Right atrium auricular region (tissue), 2 donors: ENCODE data around the gene ITGB6. TPM values are rescaled to one million over a fixed set of nuclear protein-coding genes. Genes with fewer than 3 reads are reported as not detected.

Source experiments
- DNase-seq: peaks from one replicate; pipeline ENCODE4 v3.0.0-alpha.2; 2019; ENCODE audit warnings: low spot score
- H3K27ac ChIP-seq, 2 donors: fragments of 200-600 bp; sonication (generic); 1 replicate in 1 of 2; 2 replicates in 1 of 2; pipeline ENCODE4 v1.5.1; 2016 to 2019
- H3K27me3 ChIP-seq, 2 donors: fragments of 200-600 bp; sonication (generic); one replicate each; pipeline versions ENCODE4 v1.5.1 to v1.6.0; 2017 to 2019
- H3K36me3 ChIP-seq: fragments of 200-600 bp; sonication (generic); one replicate; pipeline ENCODE4 v1.5.1; 2016
- H3K4me1 ChIP-seq, 2 donors: fragments of 200-600 bp; sonication (generic); one replicate each; pipeline versions ENCODE4 v1.5.1 to v1.6.0; 2017 to 2019
- H3K4me3 ChIP-seq, 2 donors: fragments of 200-600 bp; sonication (generic); 1 replicate in 1 of 2; 2 replicates in 1 of 2; pipeline ENCODE4 v1.5.1; 2017 to 2019; ENCODE audit warnings: mild to moderate bottlenecking in 1 of 2, moderate library complexity in 1 of 2
- H3K9me3 ChIP-seq, 2 donors: fragments of 200-600 bp; sonication (generic); one replicate each; pipeline ENCODE4 v1.5.1; 2019
- CTCF ChIP-seq, 2 donors: fragments of 200-600 bp; sonication (generic); IDR thresholded peaks; one replicate each; pipeline ENCODE4 v1.5.1; 2019; ENCODE audit warnings: antibody characterized with exemption in 2 of 2
- total RNA-seq, 2 donors: library from RNA; depleted of rRNA; stranded (reverse); fragments of >200 nt; gene quantifications; one replicate each; pipeline ENCODE4 v1.1.0, GENCODE V29; 2016

Gene ITGB6
- total RNA-seq, 2 donors from 2014 or later, result 0.20 to 0.30 TPM

GRCh38 chr2:160091381-160091780 lies 108.7 kb downstream of the ITGB6 start:
- no peaks in the 10 kb centered on the region for H3K36me3 ChIP-seq
- no peak for TF ChIP-seq CTCF (IDR thresholded peaks at IDR 0.05)
- no peak overlapping the region for H3K27ac ChIP-seq
- H3K9me3 ChIP-seq, result peaks cover 32 to 57% of the 10 kb centered on the region in 2 donors
- DNase-seq, result no peak
- H3K4me3 ChIP-seq, result no peak overlapping the region
- no peaks in the 10 kb centered on the region for H3K27me3 ChIP-seq
- no peaks in the 10 kb centered on the region for H3K4me1 ChIP-seq

- H3K27me3 ChIP-seq, result no peaks in the 10 kb centered on the region
- no peak overlapping the region for H3K27ac ChIP-seq
- peak in 1 of 2 donors; percentile 19 for TF ChIP-seq CTCF (IDR thresholded peaks at IDR 0.05)
- no peak overlapping the region for H3K4me3 ChIP-seq
- DNase-seq, result no peak
- H3K36me3 ChIP-seq, result no peaks in the 10 kb centered on the region
- H3K9me3 ChIP-seq, result peaks cover 38 to 76% of the 10 kb centered on the region in 2 donors
- no peaks in the 10 kb centered on the region for H3K4me1 ChIP-seq
These were observed 112.0 kb downstream of the ITGB6 start for GRCh38 chr2:160087854-160088745.

- H3K4me1 ChIP-seq, result no peaks in the 10 kb centered on the region
- H3K9me3 ChIP-seq, result peaks cover 38 to 72% of the 10 kb centered on the region in 2 donors
- no peaks in the 10 kb centered on the region for H3K36me3 ChIP-seq
- H3K4me3 ChIP-seq, result no peak overlapping the region
- H3K27ac ChIP-seq, result no peak overlapping the region
- no peak for TF ChIP-seq CTCF (IDR thresholded peaks at IDR 0.05)
- DNase-seq, result no peak
- H3K27me3 ChIP-seq, result no peaks in the 10 kb centered on the region
These were observed 114.4 kb downstream of the ITGB6 start for GRCh38 chr2:160085662-160086061.

GRCh38 chr2:160077912-160078810 lies 121.9 kb downstream of the ITGB6 start:
- no peak for TF ChIP-seq CTCF (IDR thresholded peaks at IDR 0.05)
- no peaks in the 10 kb centered on the region for H3K4me1 ChIP-seq
- no peak for DNase-seq
- H3K36me3 ChIP-seq, result no peaks in the 10 kb centered on the region
- H3K27me3 ChIP-seq, result no peaks in the 10 kb centered on the region
- H3K9me3 ChIP-seq, result peaks cover 0 to 3% of the 10 kb centered on the region in 2 donors
- no peak overlapping the region for H3K27ac ChIP-seq
- H3K4me3 ChIP-seq, result no peak overlapping the region

GRCh38 chr2:160076914-160077313 lies 123.2 kb downstream of the ITGB6 start:
- H3K27ac ChIP-seq, result no peak overlapping the region
- no peaks in the 10 kb centered on the region for H3K27me3 ChIP-seq
- TF ChIP-seq CTCF (IDR thresholded peaks at IDR 0.05), result no peak
- no peaks in the 10 kb centered on the region for H3K4me1 ChIP-seq
- no peak for DNase-seq
- H3K36me3 ChIP-seq, result no peaks in the 10 kb centered on the region
- H3K9me3 ChIP-seq, result no peaks in the 10 kb centered on the region
- H3K4me3 ChIP-seq, result no peak overlapping the region
